Measurements from ENCODE around the gene CLTC. TPM values are rescaled to one million over a fixed set of nuclear protein-coding genes. Genes with fewer than 3 reads are reported as not detected.

Gene CLTC
- polyA plus RNA-seq, 6 donors from 2014 or later: 15.5 to 46.8 (median 31.8) TPM

- DNase-seq (no peak), ATAC-seq (ENCODE audit: low read depth in 2 of 2) (no peak)
- H3K27ac Mint-ChIP-seq: peak overlapping the region in 1 of 6 donors; percentile 27
- peaks cover 10 to 27% (median 17%) of the 10 kb centered on the region in 3 donors for H3K4me1 Mint-ChIP-seq
- H3K9me3 Mint-ChIP-seq: no peaks in the 10 kb centered on the region
- H3K4me3 Mint-ChIP-seq: no peak overlapping the region
- no peaks in the 10 kb centered on the region for H3K36me3 Mint-ChIP-seq
- H3K27me3 Mint-ChIP-seq: no peaks in the 10 kb centered on the region
Observed at GRCh38 chr17:59723041-59723440, 103.3 kb downstream of the CLTC start.

GRCh38 chr17:59723607-59724006 lies 103.9 kb downstream of the CLTC start:
- Mint-ChIP-seq H3K4me1 (peaks cover 7 to 23% (median 17%) of the 10 kb centered on the region in 3 donors), H3K36me3 (no peaks in the 10 kb centered on the region), H3K9me3 (no peaks in the 10 kb centered on the region), H3K27ac (peak overlapping the region in 1 of 6 donors; percentile 22), H3K4me3 (peak overlapping the region in 1 of 8 donors; percentile 35), H3K27me3 (no peaks in the 10 kb centered on the region)
- DNase-seq: no peak
- no peak for ATAC-seq (ENCODE audit: low read depth in 2 of 2)

GRCh38 chr17:59725691-59726090 lies 106.0 kb downstream of the CLTC start:
- H3K27ac Mint-ChIP-seq: no peak overlapping the region

GRCh38 chr17:59727817-59728533 lies 108.3 kb downstream of the CLTC start:
- Mint-ChIP-seq H3K27ac (peak overlapping the region in 1 of 6 donors; percentile 5), H3K36me3 (no peaks in the 10 kb centered on the region), H3K27me3 (no peaks in the 10 kb centered on the region), H3K4me1 (peaks cover 4 to 15% (median 7%) of the 10 kb centered on the region in 3 donors), H3K9me3 (no peaks in the 10 kb centered on the region), H3K4me3 (no peak overlapping the region)
- ATAC-seq (ENCODE audit: low read depth in 2 of 2) (no peak), DNase-seq (no peak)

More at GRCh38 chr17:59725691-59726090, 106.0 kb downstream of the CLTC start:
- H3K4me1 Mint-ChIP-seq: peaks cover 8 to 16% (median 12%) of the 10 kb centered on the region in 3 donors
- H3K27me3 Mint-ChIP-seq: no peaks in the 10 kb centered on the region
- no peak for ATAC-seq (ENCODE audit: low read depth in 2 of 2)
- no peak for DNase-seq
- no peaks in the 10 kb centered on the region for H3K36me3 Mint-ChIP-seq
- no peak overlapping the region for H3K4me3 Mint-ChIP-seq
- no peaks in the 10 kb centered on the region for H3K9me3 Mint-ChIP-seq

- Mint-ChIP-seq H3K27me3 (no peaks in the 10 kb centered on the region), H3K4me3 (no peak overlapping the region), H3K9me3 (no peaks in the 10 kb centered on the region), H3K27ac (no peak overlapping the region), H3K4me1 (peaks cover 0 to 7% (median 4%) of the 10 kb centered on the region in 3 donors), H3K36me3 (no peaks in the 10 kb centered on the region)
- ATAC-seq (ENCODE audit: low read depth in 2 of 2): no peak
- no peak for DNase-seq
Observed at GRCh38 chr17:59730268-59730834, 110.7 kb downstream of the CLTC start.

GRCh38 chr17:59733697-59734096 lies 114.0 kb downstream of the CLTC start:
- Mint-ChIP-seq H3K36me3 (no peaks in the 10 kb centered on the region), H3K4me1 (peaks cover 0 to 7% (median 4%) of the 10 kb centered on the region in 3 donors), H3K27me3 (no peaks in the 10 kb centered on the region), H3K4me3 (no peak overlapping the region), H3K9me3 (no peaks in the 10 kb centered on the region), H3K27ac (no peak overlapping the region)
- ATAC-seq (ENCODE audit: low read depth in 2 of 2): no peak
- DNase-seq: no peak

- Mint-ChIP-seq H3K4me1 (peaks cover 0 to 7% (median 4%) of the 10 kb centered on the region in 3 donors), H3K4me3 (no peak overlapping the region), H3K27ac (no peak overlapping the region), H3K9me3 (no peaks in the 10 kb centered on the region), H3K36me3 (no peaks in the 10 kb centered on the region), H3K27me3 (no peaks in the 10 kb centered on the region)
- DNase-seq (no peak), ATAC-seq (ENCODE audit: low read depth in 2 of 2) (no peak)
Observed at GRCh38 chr17:59734226-59734625, 114.5 kb downstream of the CLTC start.

GRCh38 chr17:59737324-59737723 lies 117.6 kb downstream of the CLTC start:
- Mint-ChIP-seq H3K36me3 (peaks cover 0 to 10% of the 10 kb centered on the region in 2 donors), H3K4me3 (no peak overlapping the region)
- ATAC-seq (ENCODE audit: low read depth in 2 of 2): no peak

GRCh38 chr17:59743842-59744241 lies 124.1 kb downstream of the CLTC start:
- Mint-ChIP-seq H3K9me3 (peaks cover 0 to 4% (median 0%) of the 10 kb centered on the region in 7 donors), H3K4me1 (no peaks in the 10 kb centered on the region), H3K4me3 (no peak overlapping the region), H3K27me3 (no peaks in the 10 kb centered on the region), H3K36me3 (peaks cover 9 to 17% of the 10 kb centered on the region in 2 donors), H3K27ac (peak overlapping the region in 1 of 6 donors; percentile 37)
- no peak for ATAC-seq (ENCODE audit: low read depth in 2 of 2)
- no peak for DNase-seq

More at GRCh38 chr17:59737324-59737723, 117.6 kb downstream of the CLTC start:
- Mint-ChIP-seq H3K9me3 (no peaks in the 10 kb centered on the region), H3K4me1 (no peaks in the 10 kb centered on the region), H3K27me3 (no peaks in the 10 kb centered on the region), H3K27ac (no peak overlapping the region)
- DNase-seq: no peak

- Mint-ChIP-seq H3K4me1 (no peaks in the 10 kb centered on the region), H3K36me3 (peaks cover 9 to 17% of the 10 kb centered on the region in 2 donors), H3K27me3 (no peaks in the 10 kb centered on the region), H3K9me3 (peaks cover 0 to 4% (median 0%) of the 10 kb centered on the region in 7 donors), H3K27ac (peak overlapping the region in 1 of 6 donors; percentile 6), H3K4me3 (no peak overlapping the region)
- ATAC-seq (ENCODE audit: low read depth in 2 of 2) (no peak), DNase-seq (no peak)
Observed at GRCh38 chr17:59745040-59745439, 125.3 kb downstream of the CLTC start.

Other genes starting within 250 kb of the CLTC start
- 10 to 100 TPM; 22.6 to 33.6 (median 30.0) TPM for gene DHX40, start 54.3 kb upstream of the CLTC start, polyA plus RNA-seq (ENCODE audit: low read depth in 6 of 6)
- 10 to 100 TPM in 5 of 6 donors, 1 to 10 TPM in 1; 7.0 to 18.6 (median 17.3) TPM for gene PTRH2, start 87.5 kb downstream of the CLTC start, polyA plus RNA-seq (ENCODE audit: low read depth in 6 of 6)
- 10 to 100 TPM; 37.2 to 73.1 (median 45.1) TPM for gene VMP1, start 87.8 kb downstream of the CLTC start, polyA plus RNA-seq (ENCODE audit: low read depth in 6 of 6)

All from naive B cell (primary cell).